KMS-11 (cell line): ENCODE data around the gene TAS1R3.

Source experiments
- H2AFZ ChIP-seq: fragments of 200-600 bp; sonication (generic); 2 replicates; pipeline ENCODE4 v1.6.1; 2016; ENCODE audit warnings: antibody characterized with exemption, mixed run types, low read depth
- H3K27ac ChIP-seq: fragments of 200-600 bp; sonication (generic); 2 replicates; pipeline ENCODE4 v1.6.1; 2016; ENCODE audit warnings: mild to moderate bottlenecking, mixed run types
- H3K27me3 ChIP-seq: fragments of 200-600 bp; sonication (generic); 2 replicates; pipeline ENCODE4 v1.6.1; 2017; ENCODE audit warnings: mild to moderate bottlenecking, low read depth, mixed run types, moderate library complexity; ENCODE audit not compliant: insufficient read depth
- H3K36me3 ChIP-seq: fragments of 200-600 bp; sonication (generic); 2 replicates; pipeline ENCODE4 v1.6.1; 2017; ENCODE audit warnings: mild to moderate bottlenecking, mixed run types; ENCODE audit not compliant: insufficient read depth
- H3K4me1 ChIP-seq: fragments of 200-600 bp; sonication (generic); 2 replicates; pipeline ENCODE4 v1.6.1; 2016; ENCODE audit warnings: mild to moderate bottlenecking, low read depth, mixed run types; ENCODE audit not compliant: poor library complexity, severe bottlenecking
- H3K4me2 ChIP-seq: fragments of 200-600 bp; sonication (generic); 2 replicates; pipeline ENCODE4 v1.7.0; 2016; ENCODE audit warnings: mild to moderate bottlenecking, mixed run types
- H3K4me3 ChIP-seq: fragments of 200-600 bp; sonication (generic); IDR thresholded peaks from 2 replicates; pipeline ENCODE4 v1.6.1; 2017; ENCODE audit warnings: low read depth, low read length, mixed read lengths; ENCODE audit not compliant: insufficient read depth
- H3K79me2 ChIP-seq: fragments of 200-600 bp; sonication (generic); 2 replicates; pipeline ENCODE4 v1.6.1; 2016; ENCODE audit warnings: low read depth, mixed run types; ENCODE audit not compliant: insufficient read depth
- H3K9ac ChIP-seq: fragments of 200-600 bp; sonication (generic); 2 replicates; pipeline ENCODE4 v1.6.1; 2016; ENCODE audit warnings: mild to moderate bottlenecking, mixed run types
- H4K20me1 ChIP-seq: fragments of 200-600 bp; sonication (generic); 2 replicates; pipeline ENCODE4 v1.6.1; 2016; ENCODE audit warnings: mild to moderate bottlenecking, mixed run types; ENCODE audit not compliant: insufficient read depth
- CTCF ChIP-seq: fragments of 200-600 bp; sonication (generic); conservative IDR thresholded peaks from 2 replicates; pipeline ENCODE4 v1.6.1; 2017; ENCODE audit warnings: low read depth, mild to moderate bottlenecking, antibody characterized with exemption, low read length, moderate library complexity, mixed read lengths

Gene TAS1R3

GRCh38 chr1:1295154-1295923 lies 35.7 kb upstream of the TAS1R3 start:
- no peak overlapping the region for H3K27ac ChIP-seq
- peaks cover 18% of the 10 kb centered on the region for H3K4me1 ChIP-seq
- no peak overlapping the region for H3K4me3 ChIP-seq
- H3K4me2 ChIP-seq = no peak overlapping the region
- no peak overlapping the region for H3K9ac ChIP-seq
- no peaks in the 10 kb centered on the region for H3K79me2 ChIP-seq
- no peak for TF ChIP-seq CTCF
- H2AFZ ChIP-seq = no peak overlapping the region
- H3K36me3 ChIP-seq = no peaks in the 10 kb centered on the region
- no peaks in the 10 kb centered on the region; the same call in 1 of the 2 replicates for H4K20me1 ChIP-seq
- H3K27me3 ChIP-seq = peaks cover 10% of the 10 kb centered on the region; the same call in 1 of the 2 replicates

GRCh38 chr1:1296070-1297061 lies 34.7 kb upstream of the TAS1R3 start:
- H3K4me3 ChIP-seq = no peak overlapping the region
- H3K9ac ChIP-seq = no peak overlapping the region
- H2AFZ ChIP-seq = no peak overlapping the region
- no peaks in the 10 kb centered on the region; the same call in 1 of the 2 replicates for H4K20me1 ChIP-seq
- peaks cover under 1% of the 10 kb centered on the region; the same call in 1 of the 2 replicates for H3K27me3 ChIP-seq
- no peak overlapping the region for H3K4me2 ChIP-seq
- H3K36me3 ChIP-seq = no peaks in the 10 kb centered on the region
- peaks cover 9% of the 10 kb centered on the region for H3K4me1 ChIP-seq
- H3K79me2 ChIP-seq = no peaks in the 10 kb centered on the region
- H3K27ac ChIP-seq = no peak overlapping the region
- no peak for TF ChIP-seq CTCF

- H3K27me3 ChIP-seq = no peaks in the 10 kb centered on the region
- no peaks in the 10 kb centered on the region for H3K4me1 ChIP-seq
- H3K4me3 ChIP-seq = no peak overlapping the region
- no peaks in the 10 kb centered on the region for H3K79me2 ChIP-seq
- H3K27ac ChIP-seq = no peak overlapping the region
- no peaks in the 10 kb centered on the region; the same call in 1 of the 2 replicates for H4K20me1 ChIP-seq
- H3K36me3 ChIP-seq = no peaks in the 10 kb centered on the region
- no peak overlapping the region for H3K9ac ChIP-seq
- no peak overlapping the region for H2AFZ ChIP-seq
- no peak overlapping the region for H3K4me2 ChIP-seq
- no peak for TF ChIP-seq CTCF
Observed at GRCh38 chr1:1297802-1298424, 33.2 kb upstream of the TAS1R3 start.
